AG10803 (cell line): ENCODE data around the gene GCHFR.

Source experiments
- DNase-seq: peaks from one replicate; pipeline ENCODE4 v3.0.0; 2010; ENCODE audit warnings: low read depth
- H3K4me3 ChIP-seq: 2 replicates; pipeline ENCODE4 v1.5.1; 2011; ENCODE audit warnings: mild to moderate bottlenecking, low read length, control low read depth
- CTCF ChIP-seq: conservative IDR thresholded peaks from 2 replicates; pipeline ENCODE4 v1.5.1; 2011; ENCODE audit warnings: mild to moderate bottlenecking, low read length, control low read depth, inconsistent platforms

Gene GCHFR

GRCh38 chr15:40766194-40766815 lies 2.4 kb downstream of the GCHFR start:
- no peak for TF ChIP-seq CTCF
- DNase-seq, result no peak
- no peak overlapping the region for H3K4me3 ChIP-seq

- no peak for TF ChIP-seq CTCF
- no peak for DNase-seq
- no peak overlapping the region for H3K4me3 ChIP-seq
Observed at GRCh38 chr15:40766906-40767837, 3.3 kb downstream of the GCHFR start.

- no peak for DNase-seq
- TF ChIP-seq CTCF, result no peak
- H3K4me3 ChIP-seq, result no peak overlapping the region
Observed at GRCh38 chr15:40767838-40768500, 4.1 kb downstream of the GCHFR start.

GRCh38 chr15:40768521-40769273 lies 4.8 kb downstream of the GCHFR start:
- H3K4me3 ChIP-seq, result no peak overlapping the region
- DNase-seq, result no peak
- no peak for TF ChIP-seq CTCF

GRCh38 chr15:40769274-40770146 lies 5.6 kb downstream of the GCHFR start, which contains the start of gene C15orf62:
TSS of gene C15orf62 (plus strand) at chr15:40769980. CDS start at chr15:40770496, 516 bp downstream.
- DNase-seq, result no peak
- no peak within 1 kb of the TSS for H3K4me3 ChIP-seq
- TF ChIP-seq CTCF, result no peak

GRCh38 chr15:40770147-40770721 lies 6.4 kb downstream of the GCHFR start:
- DNase-seq, result no peak
- H3K4me3 ChIP-seq, result no peak overlapping the region

More at GRCh38 chr15:40770147-40770721, 6.4 kb downstream of the GCHFR start:
- TF ChIP-seq CTCF, result no peak
